ENCODE measurements around the gene CPN2. TPM values are rescaled to one million over a fixed set of nuclear protein-coding genes. Genes with fewer than 3 reads are reported as not detected.
A peak's percentile ranks its signal among the peaks of the same experiment; 100 is the strongest.

The CPN2 gene
- total and polyA plus RNA-seq, 2 of the 8 experiments (the other 6 are each of a cell fraction or from before 2014, with no cell fraction given), result 0.03 TPM; not detected in 1

DNA sequence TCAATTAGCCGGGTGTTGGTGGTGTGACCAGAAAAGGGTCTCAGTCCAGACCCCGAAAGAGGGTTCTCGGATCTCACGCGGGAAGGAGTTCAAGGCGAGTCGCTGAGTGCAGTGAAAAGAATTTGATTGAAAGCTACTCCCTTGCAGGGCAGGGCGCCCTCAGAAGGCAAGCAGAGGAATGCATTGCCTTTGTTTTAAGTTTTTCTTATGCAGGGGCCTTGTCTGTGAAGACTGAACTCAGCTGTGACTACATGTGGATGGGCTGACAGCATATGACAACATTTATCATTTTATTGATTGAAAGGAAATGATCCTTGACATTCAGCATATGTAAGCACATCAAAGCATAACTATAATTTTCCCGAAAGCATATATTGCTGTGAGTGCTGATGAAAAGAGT is 11.8 kb downstream of the CPN2 start:
- Histone ChIP-seq H3K27me3 (replicated peaks in 1 of 4; ENCODE audit: control insufficient read depth in 3 of 4, extremely low read depth in 1 of 4, insufficient read depth in 3 of 4, low read length in 3 of 4) (peaks cover 0 to 21% (median 11%) of the 10 kb centered on the region in 4 experiments; a peak in 6 of 7 replicates), H3K9ac (replicated peaks in 1 of 4; ENCODE audit: extremely low read depth in 1 of 4, low read depth in 3 of 4, low read length in 3 of 4) (no peak overlapping the region), H3K23me2 (ENCODE audit: low read depth, low read length) (no peaks in the 10 kb centered on the region), H2BK20ac (ENCODE audit: low read length) (no peak overlapping the region), H3K4me3 (ENCODE audit: extremely low read depth in 1 of 4, insufficient read depth in 2 of 4, low read depth in 3 of 4, low read length in 4 of 4) (peak overlapping the region in 1 of 4 experiments; percentile 26; a peak in 1 of 8 replicates), H2BK5ac (ENCODE audit: low read depth, low read length) (no peak overlapping the region), H2BK120ac (replicated peaks; ENCODE audit: low read depth, low read length) (no peak overlapping the region), H3K79me2 (ENCODE audit: control insufficient read depth in 1 of 2, insufficient read depth in 2 of 2, low read length in 2 of 2) (no peaks in the 10 kb centered on the region), H2BK15ac (ENCODE audit: low read length) (no peak overlapping the region), H3K27ac (ENCODE audit: low read depth, low read length) (no peak overlapping the region), H4K20me1 (replicated peaks in 1 of 2; ENCODE audit: control insufficient read depth in 1 of 2, insufficient read depth in 2 of 2, low read length in 2 of 2) (no peaks in the 10 kb centered on the region), H2BK12ac (ENCODE audit: low read depth, low read length) (no peak overlapping the region), H3K4ac (replicated peaks; ENCODE audit: insufficient read length, low read depth, low read length) (no peak overlapping the region), H4K8ac (ENCODE audit: extremely low read depth, insufficient read depth, low read length) (no peak overlapping the region), H4K5ac (ENCODE audit: insufficient read length, low read depth, low read length) (no peak overlapping the region), H3K4me2 (ENCODE audit: insufficient read depth in 1 of 2, low read depth in 2 of 2, low read length in 2 of 2) (peak overlapping the region in 1 of 2 experiments; percentile 29; a peak in 2 of 4 replicates), H2AK5ac (ENCODE audit: low read depth, low read length) (no peak overlapping the region), H2AFZ (ENCODE audit: low read length) (no peak overlapping the region), H4K91ac (replicated peaks; ENCODE audit: insufficient read length, low read length) (no peak overlapping the region), H3K4me1 (replicated peaks in 1 of 4; ENCODE audit: control insufficient read depth in 3 of 4, insufficient read depth in 4 of 4, low read length in 3 of 4) (peaks cover 4 to 22% (median 18%) of the 10 kb centered on the region in 4 experiments), H3K9me3 (ENCODE audit: insufficient read depth in 2 of 2, low read depth in 1 of 2, low read length in 1 of 2) (no peaks in the 10 kb centered on the region), H3K56ac (replicated peaks; ENCODE audit: insufficient read length, low read depth, low read length) (no peak overlapping the region), H3K18ac (ENCODE audit: extremely low read depth, low read length) (no peak overlapping the region), H3K14ac (ENCODE audit: insufficient read length) (no peak overlapping the region), H3K36me3 (ENCODE audit: control insufficient read depth in 2 of 4, insufficient read depth in 4 of 4, low read length in 3 of 4) (no peaks in the 10 kb centered on the region), H3K23ac (ENCODE audit: insufficient read length) (no peak overlapping the region), H3K79me1 (ENCODE audit: low read depth, low read length) (no peaks in the 10 kb centered on the region)
- ChIA-PET CTCF (ENCODE audit: partially characterized antibody) (interaction anchor here (0.6 to 15.8 kb wide), 21 partner anchors 9 to 673 kb away, joined by 3 to 344 read pairs (median 4); partner anchors contain the start of genes CPN2, GP5 and LRRC15), POLR2A (ENCODE audit: partially characterized antibody) (interaction anchor here (1.1 to 3.2 kb wide), 2 partner anchors 58 to 68 kb away, joined by 3 to 15 read pairs; no protein-coding TSS in a partner anchor)
- DNase-seq (ENCODE audit: low read depth in 1 of 2, low spot score in 2 of 2) (no peak), FAIRE-seq (peak; percentile 45)
- WGBS, 2 experiments (ENCODE audit: extremely low coverage in 1 of 2, insufficient coverage in 1 of 2, insufficient read length in 1 of 2, insufficient replicate concordance in 2 of 2, low coverage in 1 of 2, low lambda C conversion rate in 2 of 2, missing lambda C conversion rate in 1 of 2), result 30% methylated on average over 9 of the region's 9 CpGs; no CpG with 5 or more reads in 1 of the 2 experiments
- TF ChIP-seq SIN3A (conservative IDR thresholded peaks at IDR 0.05 in 1 of 2, IDR thresholded peaks at IDR 0.05 in 1 of 2; ENCODE audit: low read depth in 1 of 2, low read length in 2 of 2) (peak in 1 of 2 experiments; percentile 71; a peak in 1 of 4 replicates), POLR2A (IDR thresholded peaks at IDR 0.05; ENCODE audit: control extremely low read depth in 1 of 2, low read depth in 2 of 2, low read length in 2 of 2) (no peak), YY1 (IDR thresholded peaks at IDR 0.05; ENCODE audit: low read depth, low read length) (no peak), TEAD4 (IDR thresholded peaks at IDR 0.05; ENCODE audit: low read depth, low read length) (0 out of 2 replicates have a peak, but pooled peaks have one; percentile 63), CEBPB (IDR thresholded peaks at IDR 0.05; ENCODE audit: low read depth, low read length) (no peak), MAX (IDR thresholded peaks at IDR 0.05) (0 out of 2 replicates have a peak, but pooled peaks have one; percentile 24), JUN (IDR thresholded peaks at IDR 0.05; ENCODE audit: low read depth, low read length) (no peak), TCF12 (IDR thresholded peaks at IDR 0.05; ENCODE audit: low read depth, low read length) (no peak), TAF1 (IDR thresholded peaks at IDR 0.05; ENCODE audit: low read depth, low read length) (no peak), BRCA1 (IDR thresholded peaks at IDR 0.05; ENCODE audit: low read depth, low read length) (no peak)
- TF ChIP-seq, protein P1, sequence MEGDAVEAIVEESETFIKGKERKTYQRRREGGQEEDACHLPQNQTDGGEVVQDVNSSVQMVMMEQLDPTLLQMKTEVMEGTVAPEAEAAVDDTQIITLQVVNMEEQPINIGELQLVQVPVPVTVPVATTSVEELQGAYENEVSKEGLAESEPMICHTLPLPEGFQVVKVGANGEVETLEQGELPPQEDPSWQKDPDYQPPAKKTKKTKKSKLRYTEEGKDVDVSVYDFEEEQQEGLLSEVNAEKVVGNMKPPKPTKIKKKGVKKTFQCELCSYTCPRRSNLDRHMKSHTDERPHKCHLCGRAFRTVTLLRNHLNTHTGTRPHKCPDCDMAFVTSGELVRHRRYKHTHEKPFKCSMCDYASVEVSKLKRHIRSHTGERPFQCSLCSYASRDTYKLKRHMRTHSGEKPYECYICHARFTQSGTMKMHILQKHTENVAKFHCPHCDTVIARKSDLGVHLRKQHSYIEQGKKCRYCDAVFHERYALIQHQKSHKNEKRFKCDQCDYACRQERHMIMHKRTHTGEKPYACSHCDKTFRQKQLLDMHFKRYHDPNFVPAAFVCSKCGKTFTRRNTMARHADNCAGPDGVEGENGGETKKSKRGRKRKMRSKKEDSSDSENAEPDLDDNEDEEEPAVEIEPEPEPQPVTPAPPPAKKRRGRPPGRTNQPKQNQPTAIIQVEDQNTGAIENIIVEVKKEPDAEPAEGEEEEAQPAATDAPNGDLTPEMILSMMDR (IDR thresholded peaks at IDR 0.05; ENCODE audit: control extremely low read depth in 1 of 3, insufficient read depth in 1 of 3, low read depth in 1 of 3, low read length in 3 of 3), result peak; percentile 19 to 77 (median 25); a peak in 2 of 4 replicates

Measured in H1 (cell line).